ENCODE data around the gene GPR22.

DNA sequence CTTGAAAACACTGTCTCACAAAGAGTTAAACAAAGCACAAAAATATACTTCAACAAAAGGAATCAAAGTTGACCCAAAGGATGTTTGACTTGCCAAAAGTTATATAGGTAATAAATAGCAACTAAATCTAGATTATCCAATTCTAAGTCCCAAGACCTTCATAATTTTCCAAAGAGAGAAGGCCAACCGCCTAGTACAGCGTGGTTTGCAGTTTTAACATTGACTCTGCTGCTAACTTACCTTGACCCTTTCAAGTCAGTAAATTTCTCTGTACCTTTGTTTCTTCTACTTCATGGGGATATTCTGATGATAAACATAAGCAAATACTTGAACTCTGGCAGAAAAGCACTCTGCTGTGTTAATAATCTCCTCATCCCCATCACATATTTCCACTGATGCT, 1.9 kb upstream of the GPR22 start:
- TF ChIP-seq, protein P1, sequence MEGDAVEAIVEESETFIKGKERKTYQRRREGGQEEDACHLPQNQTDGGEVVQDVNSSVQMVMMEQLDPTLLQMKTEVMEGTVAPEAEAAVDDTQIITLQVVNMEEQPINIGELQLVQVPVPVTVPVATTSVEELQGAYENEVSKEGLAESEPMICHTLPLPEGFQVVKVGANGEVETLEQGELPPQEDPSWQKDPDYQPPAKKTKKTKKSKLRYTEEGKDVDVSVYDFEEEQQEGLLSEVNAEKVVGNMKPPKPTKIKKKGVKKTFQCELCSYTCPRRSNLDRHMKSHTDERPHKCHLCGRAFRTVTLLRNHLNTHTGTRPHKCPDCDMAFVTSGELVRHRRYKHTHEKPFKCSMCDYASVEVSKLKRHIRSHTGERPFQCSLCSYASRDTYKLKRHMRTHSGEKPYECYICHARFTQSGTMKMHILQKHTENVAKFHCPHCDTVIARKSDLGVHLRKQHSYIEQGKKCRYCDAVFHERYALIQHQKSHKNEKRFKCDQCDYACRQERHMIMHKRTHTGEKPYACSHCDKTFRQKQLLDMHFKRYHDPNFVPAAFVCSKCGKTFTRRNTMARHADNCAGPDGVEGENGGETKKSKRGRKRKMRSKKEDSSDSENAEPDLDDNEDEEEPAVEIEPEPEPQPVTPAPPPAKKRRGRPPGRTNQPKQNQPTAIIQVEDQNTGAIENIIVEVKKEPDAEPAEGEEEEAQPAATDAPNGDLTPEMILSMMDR (IDR thresholded peaks at IDR 0.05 in 8 of 11, conservative IDR thresholded peaks at IDR 0.05 in 3 of 11), result no peak
- TF ChIP-seq POLR2A (IDR thresholded peaks at IDR 0.05) (no peak), POLR2AphosphoS5 (IDR thresholded peaks at IDR 0.05) (no peak)
